ENCODE data around the gene RNU11. TPM values are rescaled to one million over a fixed set of nuclear protein-coding genes. Genes with fewer than 3 reads are reported as not detected.

RNU11 gene
- total RNA-seq (2022) (not detected in 2 replicates), Bru-seq, nascent RNA (percentile 99 among the genes with signal in this experiment), BruChase-seq, experiment 1, labeled RNA remaining after a 6-hour chase (percentile 90 among the genes with signal in this experiment), BruChase-seq, experiment 2, labeled RNA remaining after a 2-hour chase (percentile 85 among the genes with signal in this experiment)
- long read RNA-seq, result 0 reads

GRCh38 chr1:28648474-28649198 is at the start of gene RNU11:
TSS of gene RNU11 (plus strand) at chr1:28648600.
- Mint-ChIP-seq H3K27me3 (ENCODE audit: insufficient read depth, unreplicated experiment) (no peaks in the 10 kb centered on the region), H3K27ac (ENCODE audit: low read depth, unreplicated experiment) (peak within 1 kb of the TSS; percentile 100), H3K4me3 (ENCODE audit: unreplicated experiment) (peak within 1 kb of the TSS; percentile 77), H3K9me3 (ENCODE audit: unreplicated experiment) (no peaks in the 10 kb centered on the region), H3K36me3 (ENCODE audit: insufficient read depth, unreplicated experiment) (peaks cover 10% of the 10 kb centered on the region), H3K4me1 (ENCODE audit: insufficient read depth, unreplicated experiment) (peaks cover 25% of the 10 kb centered on the region)
- ChIA-PET CTCF (interaction anchor here (0.6 to 0.9 kb wide), 3 partner anchors 18 to 213 kb away, joined by 3 to 5 read pairs (median 3); no protein-coding TSS in a partner anchor), POLR2A (interaction anchor here (0.6 to 3.8 kb wide), 27 partner anchors 16 to 464 kb away, joined by 3 to 74 read pairs (median 4); partner anchors contain the start of genes GMEB1 and YTHDF2)
- peak; percentile 97 for DNase-seq (ENCODE audit: unreplicated experiment)
- TF ChIP-seq CTCF (IDR thresholded peaks at IDR 0.05; ENCODE audit: unreplicated experiment), result no peak
- intact Hi-C loops (cut with micrococcal nuclease), result loop anchor here (1.0 to 10.0 kb wide), 4 partner anchors 88 to 536 kb away; partner anchors contain the start of genes SRSF4 and YTHDF2
- BruUV-seq (replicated peaks), result TSS peak; percentile 99

GRCh38 chr1:28601696-28602095 is 46.7 kb upstream of the RNU11 start:
- TF ChIP-seq CTCF (IDR thresholded peaks at IDR 0.05; ENCODE audit: unreplicated experiment), result no peak
- H3K27ac Mint-ChIP-seq (ENCODE audit: low read depth, unreplicated experiment), result peak overlapping the region; percentile 27
- no peaks in the 10 kb centered on the region for H3K9me3 Mint-ChIP-seq (ENCODE audit: unreplicated experiment)
- no peaks in the 10 kb centered on the region for H3K27me3 Mint-ChIP-seq (ENCODE audit: insufficient read depth, unreplicated experiment)
- DNase-seq (ENCODE audit: unreplicated experiment), result peak; percentile 92
- CTCF ChIA-PET, result interaction anchor here (0.6 to 5.5 kb wide), 11 partner anchors 8 to 510 kb away, joined by 3 to 37 read pairs (median 4); no protein-coding TSS in a partner anchor
- BruUV-seq (replicated peaks), result no TSS peak
- peaks cover 43% of the 10 kb centered on the region for H3K36me3 Mint-ChIP-seq (ENCODE audit: insufficient read depth, unreplicated experiment)
- H3K4me1 Mint-ChIP-seq (ENCODE audit: insufficient read depth, unreplicated experiment), result peaks cover 10% of the 10 kb centered on the region
- intact Hi-C loops (cut with micrococcal nuclease), result loop anchor here (1.0 to 2.0 kb wide), 4 partner anchors 21 to 193 kb away; partner anchors contain the start of gene TRNAU1AP
- POLR2A ChIA-PET, result interaction anchor here (0.7 to 5.6 kb wide), 11 partner anchors 14 to 353 kb away, joined by 3 to 64 read pairs (median 4); partner anchors contain the start of genes RCC1 and YTHDF2
- no peak overlapping the region for H3K4me3 Mint-ChIP-seq (ENCODE audit: unreplicated experiment)

DNA sequence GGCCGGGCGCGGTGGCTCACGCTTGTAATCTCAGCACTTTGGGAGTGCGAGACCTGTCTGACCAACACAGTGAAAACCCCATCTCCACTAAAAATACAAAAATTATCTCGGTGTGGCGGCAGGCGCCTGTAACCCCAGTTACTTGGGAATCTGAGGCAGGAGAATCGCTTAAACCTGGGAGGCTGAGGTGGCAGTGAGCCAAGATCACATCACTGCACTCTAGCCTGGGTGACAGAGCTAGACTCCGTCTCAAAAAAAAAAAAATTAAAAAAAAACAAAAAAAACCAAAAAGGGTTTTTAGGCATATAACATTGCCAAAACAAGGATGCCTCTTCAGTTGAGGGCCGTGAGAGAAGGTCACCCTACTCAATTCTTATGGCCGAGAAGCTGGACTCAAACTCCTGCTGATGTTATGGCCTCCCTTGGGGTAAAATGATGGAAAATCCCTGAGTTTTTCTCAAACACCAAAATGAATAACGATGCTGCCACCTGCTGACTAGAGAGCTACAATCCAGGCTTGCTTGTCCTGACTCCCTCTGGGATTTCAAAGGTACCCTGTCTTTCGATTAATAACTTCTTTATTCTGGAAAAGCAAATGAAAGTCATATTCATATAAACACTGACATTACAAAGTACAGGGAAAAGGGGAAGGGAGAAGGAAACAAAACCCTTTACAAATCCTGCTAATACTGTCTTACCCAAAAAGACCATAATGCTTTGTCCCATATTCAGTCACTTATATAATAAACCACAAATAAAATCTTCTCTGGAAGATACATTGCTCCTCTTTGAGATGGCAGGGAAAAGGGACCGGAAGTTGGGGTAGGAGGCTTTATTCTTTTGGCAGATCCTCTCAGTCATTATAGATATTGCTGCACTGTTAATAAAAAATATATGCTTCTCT is 45.6 kb upstream of the RNU11 start:
- H3K27ac Mint-ChIP-seq (ENCODE audit: low read depth, unreplicated experiment), result no peak overlapping the region

More for the DNA sequence above, 45.6 kb upstream of the RNU11 start:
- ChIA-PET POLR2A (interaction anchor here (0.8 to 5.6 kb wide), 12 partner anchors 13 to 354 kb away, joined by 3 to 64 read pairs (median 4); partner anchors contain the start of genes RCC1, RNU11, TAF12 and YTHDF2), CTCF (interaction anchor here (0.6 to 5.5 kb wide), 26 partner anchors 8 to 1121 kb away, joined by 3 to 37 read pairs (median 4); partner anchors contain the start of gene RCC1)
- peak; percentile 76 for TF ChIP-seq CTCF (IDR thresholded peaks at IDR 0.05; ENCODE audit: unreplicated experiment)
- H3K36me3 Mint-ChIP-seq (ENCODE audit: insufficient read depth, unreplicated experiment), result peaks cover 54% of the 10 kb centered on the region
- intact Hi-C loops (cut with micrococcal nuclease), result loop anchor here (1.0 to 2.0 kb wide), 5 partner anchors 22 to 243 kb away; partner anchors contain the start of gene TRNAU1AP
- H3K4me1 Mint-ChIP-seq (ENCODE audit: insufficient read depth, unreplicated experiment), result peaks cover 10% of the 10 kb centered on the region
- no peak overlapping the region for H3K4me3 Mint-ChIP-seq (ENCODE audit: unreplicated experiment)
- BruUV-seq (replicated peaks), result no TSS peak
- no peaks in the 10 kb centered on the region for H3K27me3 Mint-ChIP-seq (ENCODE audit: insufficient read depth, unreplicated experiment)
- DNase-seq (ENCODE audit: unreplicated experiment), result peak; percentile 87
- no peaks in the 10 kb centered on the region for H3K9me3 Mint-ChIP-seq (ENCODE audit: unreplicated experiment)
